T-helper 2 cell treated with Interferon-gamma antibody and Interleukin-4, amounts not matched to agents 5 μg/mL and 100 μg/mL, for 36 hours (primary cell): Measurements from ENCODE around the gene TTC34.
"Not testable (repeated sequence)": the region's sequence is repeated elsewhere in the genome, so short reads cannot be mapped to it uniquely, and the experiment has no call there.

Experiments
- DNase-seq: peaks from one replicate; pipeline ENCODE4 v3.0.0; 2021; ENCODE audit warnings: low spot score
- H3K27ac Mint-ChIP-seq: one replicate; pipeline ENCODE4 v1.8.0; 2021; ENCODE audit warnings: mild to moderate bottlenecking, mixed read lengths
- H3K27me3 Mint-ChIP-seq: one replicate; pipeline ENCODE4 v1.8.0; 2021; ENCODE audit warnings: low read depth, mixed read lengths
- H3K36me3 Mint-ChIP-seq: one replicate; pipeline ENCODE4 v1.8.0; 2021; ENCODE audit warnings: low read depth, mixed read lengths
- H3K4me1 Mint-ChIP-seq: one replicate; pipeline ENCODE4 v1.8.0; 2021; ENCODE audit warnings: low read depth, mixed read lengths
- H3K4me3 Mint-ChIP-seq: one replicate; pipeline ENCODE4 v1.8.0; 2022; ENCODE audit warnings: mild to moderate bottlenecking, moderate library complexity, mixed read lengths
- H3K9me3 Mint-ChIP-seq: one replicate; pipeline ENCODE4 v1.8.0; 2021; ENCODE audit warnings: mixed read lengths

TTC34 gene

GRCh38 chr1:2802421-2802961, 998 bp upstream of the TTC34 start:
- no peak overlapping the region for H3K27ac Mint-ChIP-seq
- no peaks in the 10 kb centered on the region for H3K27me3 Mint-ChIP-seq
- H3K9me3 Mint-ChIP-seq = no peaks in the 10 kb centered on the region
- no peak for DNase-seq
- H3K4me1 Mint-ChIP-seq = peaks cover 2% of the 10 kb centered on the region
- H3K36me3 Mint-ChIP-seq = no peaks in the 10 kb centered on the region
- no peak overlapping the region for H3K4me3 Mint-ChIP-seq

DNA sequence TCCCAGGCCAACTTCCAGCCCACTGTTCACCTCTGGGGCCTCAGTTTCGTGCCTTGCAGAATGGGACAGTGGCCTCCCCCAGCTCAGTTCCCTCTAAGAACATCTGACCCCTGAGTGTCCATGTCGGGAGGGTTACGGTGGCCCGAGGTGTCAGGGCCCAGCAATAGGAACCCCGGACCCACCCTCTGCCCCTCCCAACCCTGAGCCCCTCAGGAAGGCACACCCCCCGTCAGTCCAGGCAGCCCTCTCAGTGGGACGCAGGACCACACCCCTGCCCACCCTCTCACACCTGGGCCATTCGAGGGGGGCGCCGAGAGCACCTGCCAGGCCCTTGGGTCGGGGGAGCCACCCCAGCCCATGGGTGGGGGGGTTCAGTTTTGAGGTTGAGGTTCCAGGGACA, 447 bp downstream of the TTC34 start:
- H3K27me3 Mint-ChIP-seq = no peaks in the 10 kb centered on the region

GRCh38 chr1:2800664-2801045, 838 bp downstream of the TTC34 start:
- Mint-ChIP-seq H3K36me3 (no peaks in the 10 kb centered on the region), H3K4me1 (peaks cover 2% of the 10 kb centered on the region), H3K27ac (no peak overlapping the region), H3K9me3 (peaks cover 5% of the 10 kb centered on the region), H3K27me3 (no peaks in the 10 kb centered on the region), H3K4me3 (no peak overlapping the region)
- no peak for DNase-seq

More for the DNA sequence above, 447 bp downstream of the TTC34 start:
- peaks cover under 1% of the 10 kb centered on the region for H3K9me3 Mint-ChIP-seq
- no peak overlapping the region for H3K4me3 Mint-ChIP-seq
- H3K27ac Mint-ChIP-seq = no peak overlapping the region
- H3K36me3 Mint-ChIP-seq = no peaks in the 10 kb centered on the region
- no peak for DNase-seq
- peaks cover 2% of the 10 kb centered on the region for H3K4me1 Mint-ChIP-seq

DNA sequence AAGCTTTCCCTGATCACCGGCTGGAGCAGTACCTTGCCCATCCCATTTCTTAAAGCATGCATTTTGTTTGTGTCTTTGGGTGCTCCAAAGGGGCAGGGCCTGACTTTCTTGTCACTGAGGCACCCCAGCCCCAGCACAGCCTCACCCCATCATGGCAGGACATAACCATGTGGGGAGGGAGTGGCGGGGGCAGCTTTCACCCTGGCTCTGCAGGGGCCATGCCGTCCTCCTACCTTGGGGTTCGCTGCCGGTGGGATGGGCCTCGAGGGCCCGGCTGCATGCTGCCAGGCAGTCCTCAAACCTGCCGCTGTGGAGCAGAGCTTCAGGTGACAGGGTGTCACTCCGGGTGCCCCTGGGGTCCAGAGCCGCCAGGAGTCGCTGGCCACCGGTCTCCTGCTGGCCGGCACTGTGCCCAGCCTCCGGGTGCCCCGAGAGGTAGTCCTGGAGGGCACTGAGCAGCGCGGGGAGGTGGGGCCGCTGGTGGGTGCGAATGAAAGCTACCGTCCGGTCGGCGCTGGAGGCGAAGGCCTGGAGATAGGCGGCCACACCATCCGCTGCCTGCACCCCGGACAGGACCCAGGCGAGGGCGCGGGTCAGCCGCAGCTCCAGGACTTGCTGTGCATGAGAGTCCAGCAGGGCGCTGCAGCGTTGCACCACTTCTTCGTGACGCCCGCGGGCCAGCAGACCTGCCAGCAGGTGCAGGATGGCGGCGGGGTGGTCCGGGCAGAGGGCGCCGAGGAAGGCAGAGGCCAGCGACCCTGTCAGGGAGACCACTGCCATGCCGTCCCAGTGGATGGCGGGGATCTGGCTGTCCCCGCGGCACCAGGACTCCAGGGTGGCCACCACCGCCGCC, 1.5 kb downstream of the TTC34 start:
- Mint-ChIP-seq H3K27me3 (no peaks in the 10 kb centered on the region), H3K27ac (no peak overlapping the region), H3K4me1 (peaks cover 2% of the 10 kb centered on the region), H3K4me3 (no peak overlapping the region), H3K36me3 (no peaks in the 10 kb centered on the region), H3K9me3 (peaks cover 10% of the 10 kb centered on the region)
- no peak for DNase-seq

DNA sequence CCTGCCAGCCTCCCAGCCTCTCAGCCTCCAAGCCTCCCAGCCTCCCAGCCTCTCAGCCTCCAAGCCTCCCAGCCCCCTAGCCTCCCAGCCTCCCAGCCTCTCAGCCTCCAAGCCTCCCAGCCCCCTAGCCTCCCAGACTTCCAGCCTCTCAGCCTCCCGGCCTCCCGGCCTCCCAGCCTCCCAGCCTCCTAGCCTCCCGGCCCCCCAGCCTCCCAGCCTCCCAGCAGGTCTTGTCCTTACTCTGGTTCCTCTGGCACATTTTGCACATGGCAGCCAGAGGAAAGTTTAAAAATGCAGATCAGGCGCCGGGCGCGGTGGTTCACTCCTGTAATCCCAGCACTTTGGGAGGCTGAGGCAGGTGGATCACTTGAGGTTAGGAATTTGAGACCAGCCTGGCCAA, 2.5 kb downstream of the TTC34 start:
- H3K4me3 Mint-ChIP-seq, DNase-seq, H3K36me3 Mint-ChIP-seq, H3K27ac Mint-ChIP-seq, H3K27me3 Mint-ChIP-seq, H3K4me1 Mint-ChIP-seq: not testable (repeated sequence)
- peaks cover 15% of the 10 kb centered on the region for H3K9me3 Mint-ChIP-seq

GRCh38 chr1:2797741-2798016, 3.8 kb downstream of the TTC34 start:
- H3K36me3 Mint-ChIP-seq = no peaks in the 10 kb centered on the region
- peaks cover 2% of the 10 kb centered on the region for H3K4me1 Mint-ChIP-seq
- H3K27me3 Mint-ChIP-seq = no peaks in the 10 kb centered on the region
- H3K4me3 Mint-ChIP-seq = no peak overlapping the region
- no peak overlapping the region for H3K27ac Mint-ChIP-seq
- no peak for DNase-seq
- H3K9me3 Mint-ChIP-seq = peaks cover 28% of the 10 kb centered on the region

DNA sequence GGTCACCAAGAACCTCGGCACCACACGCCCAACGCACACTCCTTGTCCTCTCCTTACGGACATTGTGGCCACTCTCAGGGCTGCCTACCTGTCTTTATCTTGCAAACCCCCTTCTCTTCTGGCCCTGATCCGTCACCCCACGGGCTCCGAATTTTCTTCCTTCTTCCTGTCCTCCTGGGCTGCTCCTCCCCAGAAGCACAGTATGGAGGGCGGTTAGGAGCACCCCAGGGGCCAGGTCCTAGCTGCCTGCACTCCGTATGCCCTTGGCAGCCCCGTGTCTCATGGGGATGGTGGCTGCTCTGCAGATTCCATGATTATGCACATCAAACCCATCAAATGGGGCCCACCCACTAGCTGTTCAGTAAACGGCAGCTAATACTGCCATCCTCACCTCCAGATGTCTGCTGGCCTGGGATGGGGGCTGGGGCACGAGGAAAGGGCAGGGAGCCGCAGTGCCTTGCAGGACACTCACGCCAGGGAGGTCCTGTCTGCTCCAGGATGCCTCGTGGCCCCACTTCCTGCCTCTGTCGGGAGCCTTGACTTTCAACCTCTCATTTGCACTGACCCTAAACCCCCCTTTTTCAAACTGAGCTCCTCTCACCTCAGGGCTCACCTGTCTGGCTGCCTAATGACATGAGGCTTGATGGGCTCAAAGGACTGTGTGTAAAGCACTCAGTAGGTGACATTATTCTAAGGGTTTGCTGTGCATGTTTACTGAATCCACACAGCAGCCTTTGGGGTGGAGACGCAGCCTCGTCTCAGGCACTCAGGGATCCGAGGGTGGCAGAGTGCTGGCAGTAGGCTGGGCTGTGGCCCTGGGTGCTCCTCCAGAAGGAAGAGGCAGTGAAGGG, 4.4 kb downstream of the TTC34 start:
- H3K36me3 Mint-ChIP-seq = no peaks in the 10 kb centered on the region
- no peak overlapping the region for H3K4me3 Mint-ChIP-seq
- peaks cover 2% of the 10 kb centered on the region for H3K4me1 Mint-ChIP-seq
- H3K9me3 Mint-ChIP-seq = peaks cover 33% of the 10 kb centered on the region
- no peaks in the 10 kb centered on the region for H3K27me3 Mint-ChIP-seq
- H3K27ac Mint-ChIP-seq = no peak overlapping the region
- no peak for DNase-seq

- DNase-seq = no peak
- Mint-ChIP-seq H3K4me1 (no peaks in the 10 kb centered on the region), H3K9me3 (peaks cover 34% of the 10 kb centered on the region), H3K27me3 (no peaks in the 10 kb centered on the region), H3K36me3 (no peaks in the 10 kb centered on the region), H3K4me3 (no peak overlapping the region), H3K27ac (no peak overlapping the region)
Observed at GRCh38 chr1:2795926-2796325, 5.6 kb downstream of the TTC34 start.

DNA sequence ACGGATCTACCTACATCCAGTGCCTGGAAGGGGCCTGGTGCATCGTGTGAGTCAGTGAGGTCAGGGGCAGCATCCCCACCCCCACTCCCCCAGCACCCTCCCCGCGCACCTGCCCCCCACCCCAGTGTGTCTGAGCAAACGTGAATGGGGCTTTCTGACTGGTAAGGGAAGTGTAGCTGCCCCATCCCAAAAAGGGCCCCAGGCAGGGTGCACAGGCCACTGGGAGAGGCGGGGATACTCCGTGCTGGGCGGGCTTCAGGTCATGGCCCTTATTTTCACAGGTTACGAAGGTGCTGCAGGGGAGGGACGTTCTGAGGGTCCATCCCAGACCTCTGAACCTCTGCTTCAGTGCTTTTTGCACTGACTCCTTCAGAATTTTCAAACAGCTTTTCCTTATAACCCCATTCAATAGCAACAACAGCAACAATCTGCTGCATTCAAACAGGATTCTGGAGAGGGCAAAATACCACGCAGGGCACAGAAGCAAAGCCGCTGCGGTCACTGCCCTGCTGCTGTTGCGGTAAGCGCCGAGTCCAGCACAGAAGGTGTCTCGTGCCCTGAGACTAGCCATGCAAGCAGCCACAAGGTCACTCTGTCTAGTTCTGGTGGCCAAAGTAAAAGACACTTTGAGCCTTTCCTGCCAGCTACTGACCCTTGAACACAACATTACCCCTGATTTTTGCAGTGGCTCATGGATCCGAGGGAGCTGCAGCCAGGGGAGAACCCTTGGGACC, 10.3 kb downstream of the TTC34 start:
- H3K9me3 Mint-ChIP-seq = peaks cover 34% of the 10 kb centered on the region
- peaks cover 19% of the 10 kb centered on the region for H3K27me3 Mint-ChIP-seq
- no peak overlapping the region for H3K27ac Mint-ChIP-seq
- no peaks in the 10 kb centered on the region for H3K36me3 Mint-ChIP-seq
- H3K4me1 Mint-ChIP-seq = peaks cover 3% of the 10 kb centered on the region
- no peak overlapping the region for H3K4me3 Mint-ChIP-seq
- no peak for DNase-seq

DNA sequence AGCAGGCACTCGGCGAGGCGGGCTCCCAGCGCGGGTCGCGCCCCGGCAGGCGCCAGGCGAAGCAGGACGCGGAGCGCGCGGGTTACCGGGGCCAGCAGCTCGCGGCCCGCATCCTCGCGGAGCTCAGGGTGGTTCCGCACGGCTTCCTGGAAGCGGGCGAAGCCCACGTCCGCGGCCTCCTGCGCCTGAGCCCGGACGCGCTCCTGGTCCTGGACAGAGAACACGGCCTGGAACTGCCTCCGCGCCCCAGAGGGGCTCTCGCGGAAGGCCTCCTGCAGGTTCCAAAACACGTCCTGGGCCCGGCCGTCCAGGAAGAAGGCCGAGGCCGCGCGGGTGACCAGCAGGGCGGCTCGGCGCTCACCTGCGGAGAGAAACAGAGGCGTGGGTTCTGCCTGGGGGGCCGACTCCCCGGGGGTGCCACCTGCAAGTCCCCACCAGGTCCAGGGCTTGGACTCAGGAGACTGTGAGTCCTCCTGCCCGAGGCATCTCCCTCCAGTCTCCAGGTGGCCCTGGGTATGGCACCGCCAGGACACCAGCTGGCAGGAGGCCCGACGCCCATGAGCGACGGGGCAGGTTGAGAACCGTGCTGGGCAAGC, 11.4 kb downstream of the TTC34 start:
- peaks cover 19% of the 10 kb centered on the region for H3K27me3 Mint-ChIP-seq
- H3K4me3 Mint-ChIP-seq = no peak overlapping the region
- H3K9me3 Mint-ChIP-seq = peaks cover 24% of the 10 kb centered on the region
- H3K36me3 Mint-ChIP-seq = no peaks in the 10 kb centered on the region
- no peak for DNase-seq
- H3K4me1 Mint-ChIP-seq = peaks cover 3% of the 10 kb centered on the region
- H3K27ac Mint-ChIP-seq = no peak overlapping the region

GRCh38 chr1:2789164-2789985, 12.1 kb downstream of the TTC34 start:
- Mint-ChIP-seq H3K4me3 (no peak overlapping the region), H3K27me3 (peaks cover 19% of the 10 kb centered on the region), H3K36me3 (no peaks in the 10 kb centered on the region), H3K9me3 (peaks cover 21% of the 10 kb centered on the region), H3K4me1 (peaks cover 3% of the 10 kb centered on the region), H3K27ac (no peak overlapping the region)
- DNase-seq = no peak

DNA sequence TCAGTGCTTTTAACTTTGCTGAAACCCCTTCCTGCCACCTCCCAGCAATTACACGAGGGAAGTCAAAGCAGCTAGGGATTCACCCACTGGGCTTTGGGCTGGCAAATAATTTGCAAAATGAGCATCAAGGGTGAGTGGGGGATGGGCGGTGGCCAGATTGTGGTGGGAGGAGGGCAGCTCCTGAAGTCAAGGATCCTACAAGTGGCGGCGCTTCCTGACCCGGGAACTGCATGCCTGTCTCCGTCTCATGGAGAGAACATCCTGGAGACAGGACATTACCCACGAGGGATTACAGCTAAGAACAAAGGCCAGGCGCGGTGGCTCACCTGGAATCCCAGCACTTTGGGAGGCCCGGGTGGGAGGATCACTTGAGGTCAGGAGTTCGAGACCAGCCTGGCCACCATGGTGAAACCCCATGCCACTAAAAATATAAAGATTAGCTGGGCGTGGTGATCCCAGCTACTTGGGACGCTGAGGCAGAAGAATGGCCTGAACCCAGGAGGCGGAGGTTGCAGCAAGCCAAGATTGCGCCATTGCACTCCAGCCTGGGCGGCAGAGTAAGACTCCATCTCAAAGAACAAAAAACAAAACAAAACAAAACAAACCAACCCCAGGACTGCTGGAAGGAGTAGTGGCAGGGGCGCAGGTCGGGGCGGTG, 12.9 kb downstream of the TTC34 start:
- no peaks in the 10 kb centered on the region for H3K36me3 Mint-ChIP-seq
- no peak for DNase-seq
- peaks cover 19% of the 10 kb centered on the region for H3K27me3 Mint-ChIP-seq

More for the DNA sequence above, 12.9 kb downstream of the TTC34 start:
- Mint-ChIP-seq H3K4me3 (no peak overlapping the region), H3K27ac (no peak overlapping the region), H3K4me1 (peaks cover 3% of the 10 kb centered on the region), H3K9me3 (peaks cover 16% of the 10 kb centered on the region)
